Left ventricle myocardium inferior (tissue), 1 donor: ENCODE data around the gene HSF2BP. TPM values are rescaled to one million over a fixed set of nuclear protein-coding genes. Genes with fewer than 3 reads are reported as not detected.

ENCODE experiments used
- DNase-seq: peaks from one replicate; pipeline ENCODE4 v3.0.0-alpha.2; 2020
- H3K27ac ChIP-seq: fragments of 200-600 bp; replicated peaks from 2 replicates; pipeline ENCODE4 v1.8.0; 2021
- H3K27me3 ChIP-seq: fragments of 200-600 bp; 2 replicates; pipeline ENCODE4 v1.8.0; 2021; ENCODE audit warnings: low read depth
- H3K36me3 ChIP-seq: fragments of 200-600 bp; 2 replicates; pipeline ENCODE4 v1.8.0; 2021
- H3K4me1 ChIP-seq: fragments of 200-600 bp; 2 replicates; pipeline ENCODE4 v1.8.0; 2021
- H3K4me3 ChIP-seq: fragments of 200-600 bp; 2 replicates; pipeline ENCODE4 v1.8.0; 2021; ENCODE audit warnings: mild to moderate bottlenecking, moderate library complexity
- H3K9me3 ChIP-seq: fragments of 200-600 bp; replicated peaks from 2 replicates; pipeline ENCODE4 v1.8.0; 2021
- intact Hi-C: fragments of 100-400 bp; cut with micrococcal nuclease; formaldehyde crosslinking; loops from one replicate; pipeline ENCODE4 v1.11.0; 2022
- total RNA-seq: library from RNA; stranded (reverse); fragmentation: NEBNext Ultra II Directional; extraction: Animal tissue kit (Norgen Biotek cat#: 25700); gene quantifications from one replicate; pipeline ENCODE4 v1.2.1, GENCODE V29; 2021
- TF ChIP-seq, protein P1 (sequence below): fragments of 200-600 bp; IDR thresholded peaks from 2 replicates; pipeline ENCODE4 v1.8.0; 2021; ENCODE audit warnings: antibody characterized with exemption, mild to moderate bottlenecking, borderline replicate concordance
- donor health status: DM: no; HTN: yes; CAD: no; lungs with severe emphysema.

The HSF2BP gene
- total RNA-seq, 1 donor from 2014 or later: 0.16 TPM

DNA sequence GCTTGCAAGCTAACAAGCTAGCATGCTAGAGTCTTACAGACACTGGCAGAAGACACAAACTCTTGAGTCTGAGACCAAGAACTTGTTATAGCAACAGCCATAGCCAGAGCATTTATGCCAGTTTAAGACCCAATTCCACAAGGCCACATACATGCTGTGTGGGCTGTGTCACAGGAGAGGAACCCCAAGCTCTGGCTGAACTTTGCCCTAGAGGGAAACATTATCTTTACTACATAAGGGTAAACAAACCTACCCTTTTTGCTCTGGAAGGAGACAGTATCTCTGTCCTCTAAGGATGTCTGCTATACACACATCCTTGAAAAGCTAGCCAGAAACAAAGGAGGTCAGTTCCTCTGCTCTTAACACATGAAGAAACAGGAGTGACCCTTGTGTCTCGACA, 70.3 kb downstream of the HSF2BP start:
- Histone ChIP-seq H3K4me3 (no peak overlapping the region), H3K36me3 (no peaks in the 10 kb centered on the region), H3K27me3 (no peaks in the 10 kb centered on the region), H3K4me1 (peaks cover 24% of the 10 kb centered on the region), H3K27ac (no peak overlapping the region), H3K9me3 (no peaks in the 10 kb centered on the region)
- intact Hi-C loops: no loop called here
- TF ChIP-seq, protein P1, sequence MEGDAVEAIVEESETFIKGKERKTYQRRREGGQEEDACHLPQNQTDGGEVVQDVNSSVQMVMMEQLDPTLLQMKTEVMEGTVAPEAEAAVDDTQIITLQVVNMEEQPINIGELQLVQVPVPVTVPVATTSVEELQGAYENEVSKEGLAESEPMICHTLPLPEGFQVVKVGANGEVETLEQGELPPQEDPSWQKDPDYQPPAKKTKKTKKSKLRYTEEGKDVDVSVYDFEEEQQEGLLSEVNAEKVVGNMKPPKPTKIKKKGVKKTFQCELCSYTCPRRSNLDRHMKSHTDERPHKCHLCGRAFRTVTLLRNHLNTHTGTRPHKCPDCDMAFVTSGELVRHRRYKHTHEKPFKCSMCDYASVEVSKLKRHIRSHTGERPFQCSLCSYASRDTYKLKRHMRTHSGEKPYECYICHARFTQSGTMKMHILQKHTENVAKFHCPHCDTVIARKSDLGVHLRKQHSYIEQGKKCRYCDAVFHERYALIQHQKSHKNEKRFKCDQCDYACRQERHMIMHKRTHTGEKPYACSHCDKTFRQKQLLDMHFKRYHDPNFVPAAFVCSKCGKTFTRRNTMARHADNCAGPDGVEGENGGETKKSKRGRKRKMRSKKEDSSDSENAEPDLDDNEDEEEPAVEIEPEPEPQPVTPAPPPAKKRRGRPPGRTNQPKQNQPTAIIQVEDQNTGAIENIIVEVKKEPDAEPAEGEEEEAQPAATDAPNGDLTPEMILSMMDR: no peak
- DNase-seq: no peak

DNA sequence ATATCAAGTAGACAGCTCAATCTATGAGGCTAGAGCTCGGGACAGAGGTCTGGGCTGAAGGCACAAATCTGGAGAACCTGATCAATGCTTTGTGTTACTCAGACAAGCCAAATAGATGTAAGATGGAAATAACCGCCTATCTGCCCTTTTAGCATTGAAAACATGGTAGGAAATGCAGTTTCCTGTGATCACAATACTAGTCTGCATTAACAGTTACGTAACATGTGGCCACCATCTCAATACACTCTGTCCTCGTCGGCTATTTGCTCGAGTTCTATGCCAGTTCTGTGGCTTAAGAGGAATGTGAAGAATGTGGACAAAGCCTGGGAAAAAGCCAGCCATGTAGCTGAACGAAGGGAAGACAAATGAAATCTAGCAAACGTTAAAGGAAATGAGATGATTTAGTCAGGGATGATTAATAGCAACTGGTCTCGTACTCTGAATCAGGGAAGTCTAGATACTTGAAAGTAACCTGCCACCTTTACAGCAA, 73.3 kb downstream of the HSF2BP start:
- Histone ChIP-seq H3K36me3 (no peaks in the 10 kb centered on the region), H3K27me3 (no peaks in the 10 kb centered on the region), H3K9me3 (no peaks in the 10 kb centered on the region), H3K27ac (peak overlapping the region; percentile 82), H3K4me3 (no peak overlapping the region), H3K4me1 (peaks cover 24% of the 10 kb centered on the region)
- TF ChIP-seq, protein P1: no peak
- DNase-seq: no peak
- intact Hi-C loops: no loop called here

DNA sequence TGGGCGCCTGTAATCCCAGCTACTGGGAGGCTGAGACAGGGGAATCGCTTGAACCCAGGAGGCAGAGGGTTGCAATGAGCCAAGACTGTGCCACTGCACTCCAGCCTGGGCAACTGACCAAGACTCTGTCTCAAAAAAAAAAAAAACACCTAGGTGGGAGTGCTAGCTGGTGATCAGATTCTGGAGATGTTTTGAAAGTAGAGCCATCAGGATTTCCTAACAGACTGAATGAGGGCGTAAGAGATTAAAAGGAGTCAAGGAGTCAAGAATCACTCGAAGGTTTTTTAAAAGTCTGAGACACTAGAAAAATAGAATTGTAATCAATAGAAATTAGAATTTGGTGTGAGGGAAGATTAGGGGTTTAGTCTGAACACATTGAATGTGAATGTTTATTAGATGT, 73.8 kb downstream of the HSF2BP start:
- Histone ChIP-seq H3K27me3 (no peaks in the 10 kb centered on the region), H3K4me3 (no peak overlapping the region), H3K27ac (peak overlapping the region; percentile 82), H3K4me1 (peaks cover 24% of the 10 kb centered on the region), H3K9me3 (no peaks in the 10 kb centered on the region), H3K36me3 (no peaks in the 10 kb centered on the region)
- DNase-seq: no peak
- intact Hi-C loops: no loop called here
- TF ChIP-seq, protein P1: no peak

DNA sequence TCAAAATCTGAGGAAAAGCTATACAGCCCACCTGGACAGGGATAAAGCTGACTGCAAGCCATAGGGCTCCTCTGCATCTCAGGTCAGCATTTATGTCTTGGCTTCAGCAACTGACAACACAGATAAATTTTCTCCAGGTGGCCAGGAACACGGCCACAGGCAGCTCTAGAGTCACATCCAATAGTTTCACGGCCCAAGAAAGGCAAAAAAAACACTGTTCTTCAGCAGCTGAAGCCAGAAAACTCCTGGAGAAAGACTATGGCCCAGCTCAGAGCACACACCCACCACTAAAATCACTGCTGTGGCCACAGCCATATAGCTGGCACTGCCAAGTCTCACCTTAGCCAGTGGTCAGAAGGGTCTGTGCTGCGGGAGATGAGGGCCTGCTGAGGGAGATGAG, 77.8 kb downstream of the HSF2BP start:
- peaks cover 15% of the 10 kb centered on the region for H3K4me1 ChIP-seq
- no peak for DNase-seq
- no peak overlapping the region for H3K27ac ChIP-seq
- H3K27me3 ChIP-seq: no peaks in the 10 kb centered on the region
- H3K36me3 ChIP-seq: no peaks in the 10 kb centered on the region
- H3K9me3 ChIP-seq: no peaks in the 10 kb centered on the region
- no peak overlapping the region for H3K4me3 ChIP-seq
- intact Hi-C loops: no loop called here
- TF ChIP-seq, protein P1: no peak

DNA sequence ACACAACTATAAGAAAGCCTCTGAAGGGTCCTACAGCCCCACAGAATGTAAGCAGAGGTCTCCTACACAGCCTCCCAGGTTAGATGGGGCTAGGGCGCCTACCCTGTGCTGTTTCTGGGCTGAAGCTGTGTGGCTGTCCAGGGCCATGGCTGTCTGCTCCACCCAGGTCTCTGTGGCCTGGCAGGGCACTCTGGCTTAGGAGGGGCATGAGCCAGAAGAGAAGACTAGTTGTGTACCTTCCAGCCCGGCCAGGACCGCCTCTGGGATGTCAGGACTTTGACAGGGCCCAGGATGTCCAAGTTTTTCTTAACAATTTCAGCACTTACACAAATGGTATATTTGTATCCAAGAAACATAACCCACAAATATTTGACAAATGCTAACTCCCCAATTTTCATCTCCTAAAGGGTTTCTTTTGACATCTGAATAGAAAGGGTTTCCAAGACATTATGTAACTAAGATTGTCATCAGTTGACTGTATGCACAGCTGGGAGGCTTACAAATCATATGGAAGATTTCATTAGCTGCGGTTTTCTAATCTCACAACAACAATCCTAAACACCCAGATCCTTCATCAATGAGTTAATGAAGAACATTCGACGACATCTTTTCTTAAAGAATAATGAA, 80.5 kb downstream of the HSF2BP start:
- H3K9me3 ChIP-seq: no peaks in the 10 kb centered on the region
- no peak for DNase-seq
- no peaks in the 10 kb centered on the region for H3K36me3 ChIP-seq
- no peaks in the 10 kb centered on the region for H3K27me3 ChIP-seq
- TF ChIP-seq, protein P1: no peak
- peak overlapping the region; percentile 24 for H3K27ac ChIP-seq
- peaks cover 13% of the 10 kb centered on the region for H3K4me1 ChIP-seq
- intact Hi-C loops: no loop called here
- H3K4me3 ChIP-seq: no peak overlapping the region
